Progenitor cell of endocrine pancreas (in vitro differentiated cells): Measurements from ENCODE around the gene OSBP. TPM values are rescaled to one million over a fixed set of nuclear protein-coding genes. Genes with fewer than 3 reads are reported as not detected.

Experiments
- DNase-seq: peaks from one replicate; pipeline ENCODE4 v3.0.0; 2021; ENCODE audit warnings: low spot score; ENCODE audit not compliant: unreplicated experiment
- H3K27ac Mint-ChIP-seq: 2 replicates; pipeline ENCODE4 v1.8.0; 2021; ENCODE audit warnings: mild to moderate bottlenecking, moderate library complexity, mixed read lengths
- H3K27me3 Mint-ChIP-seq: 2 replicates; pipeline ENCODE4 v1.8.0; 2021; ENCODE audit warnings: mixed read lengths
- H3K36me3 Mint-ChIP-seq: 2 replicates; pipeline ENCODE4 v1.8.0; 2022; ENCODE audit warnings: mixed read lengths; ENCODE audit not compliant: insufficient read depth
- H3K4me1 Mint-ChIP-seq: 2 replicates; pipeline ENCODE4 v1.8.0; 2021; ENCODE audit warnings: low read depth, mixed read lengths
- H3K4me3 Mint-ChIP-seq: 2 replicates; pipeline ENCODE4 v1.8.0; 2021; ENCODE audit warnings: low read depth, mild to moderate bottlenecking, moderate library complexity, mixed read lengths
- H3K9me3 Mint-ChIP-seq: 2 replicates; pipeline ENCODE4 v1.8.0; 2021; ENCODE audit warnings: low read depth, mixed read lengths
- CTCF ChIP-seq: fragments of 200-600 bp; sonication (generic); IDR thresholded peaks from one replicate; pipeline ENCODE4 v1.5.0; 2021; ENCODE audit warnings: antibody characterized with exemption, mild to moderate bottlenecking; ENCODE audit not compliant: unreplicated experiment
- total RNA-seq: library from RNA; stranded (reverse); gene quantifications from 2 replicates; pipeline ENCODE4 v1.2.1, GENCODE V29; 2021

The OSBP gene
- total RNA-seq, 1 donor from 2014 or later = 42.7 TPM

- Mint-ChIP-seq H3K27me3 (peaks cover 29% of the 10 kb centered on the region), H3K4me3 (peak overlapping the region; percentile 89), H3K9me3 (no peaks in the 10 kb centered on the region), H3K4me1 (peaks cover 3% of the 10 kb centered on the region), H3K36me3 (peaks cover 2% of the 10 kb centered on the region), H3K27ac (peak overlapping the region; percentile 100)
- TF ChIP-seq CTCF = no peak
- DNase-seq = peak; percentile 69
Measured at GRCh38 chr11:59560702-59561473, 54.7 kb downstream of the OSBP start.

GRCh38 chr11:59560290-59560701 lies 55.3 kb downstream of the OSBP start:
- peaks cover 3% of the 10 kb centered on the region for H3K4me1 Mint-ChIP-seq
- H3K4me3 Mint-ChIP-seq = peak overlapping the region; percentile 89
- no peak for TF ChIP-seq CTCF
- H3K36me3 Mint-ChIP-seq = peaks cover 2% of the 10 kb centered on the region
- peak overlapping the region; percentile 100 for H3K27ac Mint-ChIP-seq
- no peaks in the 10 kb centered on the region for H3K9me3 Mint-ChIP-seq
- peak; percentile 78 for DNase-seq
- H3K27me3 Mint-ChIP-seq = peaks cover 34% of the 10 kb centered on the region

GRCh38 chr11:59559886-59560285 lies 55.7 kb downstream of the OSBP start:
- Mint-ChIP-seq H3K9me3 (no peaks in the 10 kb centered on the region), H3K4me1 (peaks cover 3% of the 10 kb centered on the region), H3K36me3 (peaks cover 2% of the 10 kb centered on the region), H3K27me3 (peaks cover 34% of the 10 kb centered on the region), H3K27ac (peak overlapping the region; percentile 100), H3K4me3 (peak overlapping the region; percentile 89)
- no peak for DNase-seq
- no peak for TF ChIP-seq CTCF

DNA sequence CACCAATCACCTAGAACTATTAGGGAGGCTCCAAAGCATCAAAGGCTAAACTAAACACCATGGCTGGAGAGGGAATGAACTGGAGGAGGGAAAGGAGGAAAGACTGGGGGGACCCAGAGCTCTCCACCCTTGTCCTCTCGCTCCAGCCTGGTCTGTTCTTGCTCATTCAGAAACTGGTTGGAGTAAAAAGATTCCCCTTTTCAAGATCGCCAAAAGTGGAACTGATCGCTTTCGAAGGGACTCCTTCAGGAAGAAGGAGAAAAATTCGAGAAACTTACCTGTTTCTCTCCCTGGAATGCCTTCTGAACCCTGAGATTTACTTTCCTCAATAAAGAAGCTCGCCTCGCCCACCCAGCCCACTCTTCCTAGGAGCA lies 57.3 kb downstream of the OSBP start:
- Mint-ChIP-seq H3K27me3 (peaks cover 34% of the 10 kb centered on the region), H3K4me3 (no peak overlapping the region), H3K4me1 (peaks cover 3% of the 10 kb centered on the region), H3K36me3 (peaks cover 2% of the 10 kb centered on the region), H3K9me3 (no peaks in the 10 kb centered on the region), H3K27ac (no peak overlapping the region)
- no peak for TF ChIP-seq CTCF
- DNase-seq = no peak

- no peak for DNase-seq
- Mint-ChIP-seq H3K9me3 (no peaks in the 10 kb centered on the region), H3K27ac (peak overlapping the region; percentile 69), H3K4me1 (peaks cover 3% of the 10 kb centered on the region), H3K27me3 (peaks cover 38% of the 10 kb centered on the region), H3K36me3 (peaks cover 2% of the 10 kb centered on the region), H3K4me3 (peak overlapping the region; percentile 70)
- no peak for TF ChIP-seq CTCF
Measured at GRCh38 chr11:59556917-59557348, 58.6 kb downstream of the OSBP start.
